OCI-LY1 (cell line): Measurements from ENCODE around the gene RANBP10.

Experiments
- CTCF ChIP-seq: fragments of 200-600 bp; sonication (generic), shearing (Covaris generic); IDR thresholded peaks from 2 replicates; pipeline ENCODE4 v1.5.1; 2017; ENCODE audit warnings: mild to moderate bottlenecking, antibody characterized with exemption, low read length, moderate library complexity, mixed read lengths
- EZH2 ChIP-seq: fragments of 200-600 bp; sonication (generic), shearing (Covaris generic); IDR thresholded peaks from 2 replicates; pipeline ENCODE4 v1.8.0; 2017; ENCODE audit warnings: borderline replicate concordance, mixed run types, mild to moderate bottlenecking, antibody characterized with exemption, low read length, moderate library complexity, mixed read lengths

- TF ChIP-seq CTCF (no peak), EZH2 (no peak)
These were observed 39.6 kb upstream of the RANBP10 start for GRCh38 chr16:67846063-67846319.
